SK-N-SH (cell line): ENCODE data around the gene P2RY13. TPM values are rescaled to one million over a fixed set of nuclear protein-coding genes. Genes with fewer than 3 reads are reported as not detected.

Source experiments
- CTCF ChIA-PET: fragments of 300-600, 350-600 bp; formaldehyde crosslinking; extraction: SDS; loops from one replicate; lab custom pipeline; 2021; lab: Yijun Ruan, JAX
- POLR2A ChIA-PET: fragments of 350-600 bp; sonication (Branson Sonifier 250); formaldehyde crosslinking; extraction: SDS; loops from one replicate; lab custom pipeline; 2020; ENCODE audit warnings: antibody characterized with exemption, inconsistent platforms; lab: Yijun Ruan, JAX
- DNase-seq: peaks from one replicate; pipeline ENCODE4 v3.0.0; 2012
- H2AFZ ChIP-seq: fragments of 200-600 bp; sonication (generic); 2 replicates; pipeline ENCODE4 v1.8.1; 2016; ENCODE audit warnings: antibody characterized with exemption, mild to moderate bottlenecking, low read depth
- H3F3A ChIP-seq: fragments of 200-600 bp; sonication (generic); replicated peaks from 2 replicates; pipeline ENCODE3; 2016; ENCODE audit warnings: antibody characterized with exemption, mild to moderate bottlenecking; ENCODE audit not compliant: insufficient read depth
- H3K27ac ChIP-seq, 2 experiments: fragments of 200-500 bp in 1 of 2; fragments of 200-600 bp in 1 of 2; sonication (Bioruptor generic) in 1 of 2; sonication (generic), shearing (Covaris generic) in 1 of 2; 2 replicates each; pipeline versions ENCODE4 v1.5.1 to v1.6.1; 2014 to 2016; ENCODE audit warnings: low read depth in 2 of 2, inconsistent platforms in 1 of 2, low read length in 1 of 2, mild to moderate bottlenecking in 1 of 2, mixed read lengths in 1 of 2
- H3K27me3 ChIP-seq: fragments of 200-600 bp; sonication (generic), shearing (Covaris generic); 2 replicates; pipeline ENCODE4 v1.6.1; 2016; ENCODE audit warnings: mixed run types; ENCODE audit not compliant: insufficient read depth
- H3K36me3 ChIP-seq, 2 experiments: fragments of 200-500 bp in 1 of 2; fragments of 200-600 bp in 1 of 2; sonication (Bioruptor generic) in 1 of 2; sonication (generic) in 1 of 2; replicated peaks in 1 of 2; 2 replicates each; pipeline versions ENCODE3 to v1.5.1; 2014 to 2016; ENCODE audit warnings: low read length in 1 of 2, mild to moderate bottlenecking in 1 of 2; ENCODE audit not compliant: insufficient read depth in 2 of 2, control insufficient read depth in 1 of 2
- H3K4me1 ChIP-seq, 2 experiments: fragments of 200-500 bp in 1 of 2; fragments of 200-600 bp in 1 of 2; sonication (Bioruptor generic) in 1 of 2; sonication (generic), shearing (Covaris generic) in 1 of 2; 2 replicates each; pipeline versions ENCODE4 v1.5.1 to v1.6.1; 2014 to 2016; ENCODE audit warnings: low read depth in 1 of 2, low read length in 1 of 2, mixed run types in 1 of 2; ENCODE audit not compliant: insufficient read depth in 2 of 2, control insufficient read depth in 1 of 2
- H3K4me2 ChIP-seq: fragments of 200-600 bp; sonication (generic), shearing (Covaris generic); 2 replicates; pipeline ENCODE4 v1.6.1; 2017; ENCODE audit warnings: mixed run types
- H3K4me3 ChIP-seq, 2 experiments: fragments of 200-500 bp in 1 of 2; fragments of 200-600 bp in 1 of 2; sonication (Bioruptor generic) in 1 of 2; sonication (generic), shearing (Covaris generic) in 1 of 2; 2 replicates each; pipeline versions ENCODE4 v1.5.1 to v1.8.1; 2014 to 2016; ENCODE audit warnings: low read depth in 2 of 2, inconsistent platforms in 1 of 2, low read length in 1 of 2, mild to moderate bottlenecking in 1 of 2, mixed read lengths in 1 of 2, moderate library complexity in 1 of 2
- H3K79me2 ChIP-seq: fragments of 200-600 bp; sonication (generic); 2 replicates; pipeline ENCODE4 v1.8.1; 2017; ENCODE audit warnings: mild to moderate bottlenecking; ENCODE audit not compliant: insufficient read depth
- H3K9ac ChIP-seq: fragments of 200-600 bp; sonication (generic); 2 replicates; pipeline ENCODE4 v1.6.1; 2017; ENCODE audit warnings: mixed run types
- H3K9me2 ChIP-seq: fragments of 200-600 bp; sonication (generic); 2 replicates; pipeline ENCODE4 v1.6.1; 2017; ENCODE audit warnings: mixed run types
- H3K9me3 ChIP-seq: fragments of 200-600 bp; sonication (generic); 2 replicates; pipeline ENCODE4 v1.6.1; 2017; ENCODE audit warnings: mixed run types, mild to moderate bottlenecking, moderate library complexity
- H4K20me1 ChIP-seq: fragments of 200-600 bp; sonication (generic); 2 replicates; pipeline ENCODE4 v1.6.1; 2017; ENCODE audit warnings: mild to moderate bottlenecking, mixed run types; ENCODE audit not compliant: insufficient read depth
- CHD2 ChIP-seq: fragments of 150-350 bp; IDR thresholded peaks from 2 replicates; pipeline ENCODE4 v1.6.1; 2018; ENCODE audit warnings: low read length; ENCODE audit not compliant: partially characterized antibody
- EZH2phosphoT487 ChIP-seq: fragments of 200-600 bp; sonication (generic); IDR thresholded peaks from 2 replicates; pipeline ENCODE4 v1.6.1; 2017; ENCODE audit warnings: low read depth, mixed run types, mild to moderate bottlenecking, antibody characterized with exemption, moderate library complexity, borderline replicate concordance
- FOXJ3 ChIP-seq: sonication (generic); formaldehyde crosslinking; IDR thresholded peaks from 2 replicates; pipeline ENCODE4 v1.5.1; 2020; ENCODE audit warnings: mild to moderate bottlenecking, missing genetic modification reagents
- FOXM1 ChIP-seq: IDR thresholded peaks from 2 replicates; pipeline ENCODE4 v1.4.0; 2012; ENCODE audit warnings: low read depth, mild to moderate bottlenecking
- GABPA ChIP-seq: IDR thresholded peaks from 2 replicates; pipeline ENCODE4 v1.4.0; 2012; ENCODE audit warnings: low read depth, mild to moderate bottlenecking
- IRF3 ChIP-seq: fragments of 150-350 bp; IDR thresholded peaks from 2 replicates; pipeline ENCODE4 v1.6.1; 2016; ENCODE audit warnings: mild to moderate bottlenecking, low read depth, low read length
- MEF2A ChIP-seq: IDR thresholded peaks from 2 replicates; pipeline ENCODE4 v1.4.0; 2012; ENCODE audit warnings: low read depth, borderline replicate concordance
- NFIC ChIP-seq: IDR thresholded peaks from 2 replicates; pipeline ENCODE4 v1.4.0; 2012; ENCODE audit warnings: borderline replicate concordance
- NRF1 ChIP-seq: IDR thresholded peaks from 2 replicates; pipeline ENCODE4 v1.6.1; 2012; ENCODE audit warnings: low read depth, mild to moderate bottlenecking, low read length
- RAD21 ChIP-seq: IDR thresholded peaks from 2 replicates; pipeline ENCODE4 v1.6.1; 2012; ENCODE audit warnings: mild to moderate bottlenecking, low read length
- RCOR1 ChIP-seq: fragments of 150-350 bp; IDR thresholded peaks from 2 replicates; pipeline ENCODE4 v1.6.1; 2017; ENCODE audit warnings: antibody characterized with exemption, low read length
- TAF1 ChIP-seq: IDR thresholded peaks from 2 replicates; pipeline ENCODE4 v1.6.1; 2012; ENCODE audit warnings: low read depth, mild to moderate bottlenecking, low read length, moderate library complexity, borderline replicate concordance
- TEAD4 ChIP-seq: IDR thresholded peaks from 2 replicates; pipeline ENCODE4 v1.4.0; 2012; ENCODE audit warnings: mild to moderate bottlenecking, borderline replicate concordance; ENCODE audit not compliant: insufficient read depth
- USF2 ChIP-seq: fragments of 150-350 bp; IDR thresholded peaks from 2 replicates; pipeline ENCODE4 v1.6.1; 2017; ENCODE audit warnings: antibody characterized with exemption, low read length, low read depth, borderline replicate concordance
- WGBS: methylation state at CpG from one replicate; pipeline ENCODE4 v1.1.6; 2017; ENCODE audit warnings: low lambda C conversion rate; 5-methylcytosine and 5-hydroxymethylcytosine counted together
- polyA plus RNA-seq, 3 experiments: library from polyadenylated mRNA; depleted of rRNA; stranded (reverse); fragments of >200 nt; gene quantifications; 2 replicates each; pipeline ENCODE4 v1.2.3, GENCODE V29; 2012
- TF ChIP-seq, protein P1 (sequence below): fragments of 200-600 bp; sonication (generic); IDR thresholded peaks from 2 replicates; pipeline ENCODE4 v1.6.1; 2017; ENCODE audit warnings: antibody characterized with exemption, mild to moderate bottlenecking, moderate library complexity
- TF ChIP-seq, protein P2 (sequence below): IDR thresholded peaks from 2 replicates; pipeline ENCODE4 v1.4.0; 2012; ENCODE audit warnings: low read depth
- TF ChIP-seq, protein P3 (sequence below): IDR thresholded peaks from 2 replicates; pipeline ENCODE4 v1.4.0; 2012; ENCODE audit warnings: low read depth, borderline replicate concordance
- TF ChIP-seq, protein P4 (sequence below): IDR thresholded peaks from 2 replicates; pipeline ENCODE4; 2012

The P2RY13 gene
- polyA plus RNA-seq, 1 of the 3 experiments (the other 2 are of a cell fraction), result not detected

GRCh38 chr3:151347432-151347831, 18.1 kb upstream of the P2RY13 start:
- TF ChIP-seq NFIC, result no peak
- TF ChIP-seq, protein P1, sequence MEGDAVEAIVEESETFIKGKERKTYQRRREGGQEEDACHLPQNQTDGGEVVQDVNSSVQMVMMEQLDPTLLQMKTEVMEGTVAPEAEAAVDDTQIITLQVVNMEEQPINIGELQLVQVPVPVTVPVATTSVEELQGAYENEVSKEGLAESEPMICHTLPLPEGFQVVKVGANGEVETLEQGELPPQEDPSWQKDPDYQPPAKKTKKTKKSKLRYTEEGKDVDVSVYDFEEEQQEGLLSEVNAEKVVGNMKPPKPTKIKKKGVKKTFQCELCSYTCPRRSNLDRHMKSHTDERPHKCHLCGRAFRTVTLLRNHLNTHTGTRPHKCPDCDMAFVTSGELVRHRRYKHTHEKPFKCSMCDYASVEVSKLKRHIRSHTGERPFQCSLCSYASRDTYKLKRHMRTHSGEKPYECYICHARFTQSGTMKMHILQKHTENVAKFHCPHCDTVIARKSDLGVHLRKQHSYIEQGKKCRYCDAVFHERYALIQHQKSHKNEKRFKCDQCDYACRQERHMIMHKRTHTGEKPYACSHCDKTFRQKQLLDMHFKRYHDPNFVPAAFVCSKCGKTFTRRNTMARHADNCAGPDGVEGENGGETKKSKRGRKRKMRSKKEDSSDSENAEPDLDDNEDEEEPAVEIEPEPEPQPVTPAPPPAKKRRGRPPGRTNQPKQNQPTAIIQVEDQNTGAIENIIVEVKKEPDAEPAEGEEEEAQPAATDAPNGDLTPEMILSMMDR, result no peak
- TF ChIP-seq, protein P2, sequence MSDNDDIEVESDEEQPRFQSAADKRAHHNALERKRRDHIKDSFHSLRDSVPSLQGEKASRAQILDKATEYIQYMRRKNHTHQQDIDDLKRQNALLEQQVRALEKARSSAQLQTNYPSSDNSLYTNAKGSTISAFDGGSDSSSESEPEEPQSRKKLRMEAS, result no peak
- no peak for TF ChIP-seq FOXM1
- no peak for TF ChIP-seq RCOR1
- no peak for TF ChIP-seq USF2
- H3K9me2 ChIP-seq, result no peaks in the 10 kb centered on the region
- no peaks in the 10 kb centered on the region for H3F3A ChIP-seq
- POLR2A ChIA-PET, result no interaction called here
- H3K79me2 ChIP-seq, result no peaks in the 10 kb centered on the region
- 55% methylated on average over 6 of the region's 6 CpGs for WGBS
- H3K9ac ChIP-seq, result no peak overlapping the region
- no peak overlapping the region for H2AFZ ChIP-seq
- CTCF ChIA-PET, result no interaction called here
- H3K4me3 ChIP-seq, result no peak overlapping the region
- H3K27ac ChIP-seq, result no peak overlapping the region
- peaks cover 14% of the 10 kb centered on the region; the same call in 1 of the 2 replicates for H3K27me3 ChIP-seq
- no peaks in the 10 kb centered on the region for H4K20me1 ChIP-seq
- H3K4me1 ChIP-seq, result peaks cover 0 to 2% of the 10 kb centered on the region in 2 experiments; a peak in 1 of 4 replicates
- no peaks in the 10 kb centered on the region for H3K36me3 ChIP-seq
- H3K4me2 ChIP-seq, result no peak overlapping the region
- no peak for DNase-seq
- H3K9me3 ChIP-seq, result no peaks in the 10 kb centered on the region

DNA sequence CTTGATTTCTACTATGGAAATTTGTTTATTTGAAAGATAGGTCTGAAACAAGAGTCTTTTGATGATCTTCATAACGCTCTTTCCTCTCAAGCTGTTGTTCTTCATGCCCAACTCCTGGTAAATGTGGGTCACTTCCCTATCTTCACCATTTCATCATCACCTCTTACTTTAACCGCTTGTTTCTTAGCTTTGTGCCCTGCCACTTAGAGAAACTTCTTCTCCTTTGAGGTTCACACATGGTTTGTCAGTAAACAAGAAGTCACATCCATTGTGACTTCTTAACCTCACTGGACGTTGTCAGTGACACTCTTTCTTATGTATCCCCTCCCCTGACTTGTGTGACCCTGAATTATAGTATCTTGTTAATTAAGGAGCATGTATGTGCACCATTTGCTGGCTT, 16.9 kb upstream of the P2RY13 start:
- POLR2A ChIA-PET, result no interaction called here
- Histone ChIP-seq H2AFZ (no peak overlapping the region), H3K27me3 (peaks cover 9% of the 10 kb centered on the region; the same call in 1 of the 2 replicates), H3K4me3 (no peak overlapping the region), H3F3A (no peaks in the 10 kb centered on the region), H3K79me2 (no peaks in the 10 kb centered on the region), H3K9me3 (no peaks in the 10 kb centered on the region), H3K4me1 (peaks cover 0 to 2% of the 10 kb centered on the region in 2 experiments; a peak in 1 of 4 replicates), H3K4me2 (no peak overlapping the region), H4K20me1 (no peaks in the 10 kb centered on the region), H3K27ac (no peak overlapping the region), H3K36me3 (no peaks in the 10 kb centered on the region), H3K9me2 (no peaks in the 10 kb centered on the region), H3K9ac (no peak overlapping the region)
- CTCF ChIA-PET, result interaction anchor here (1.1 to 1.3 kb wide), 3 partner anchors 12 to 21 kb away, joined by 3 read pairs; no protein-coding TSS in a partner anchor
- TF ChIP-seq, protein P3, sequence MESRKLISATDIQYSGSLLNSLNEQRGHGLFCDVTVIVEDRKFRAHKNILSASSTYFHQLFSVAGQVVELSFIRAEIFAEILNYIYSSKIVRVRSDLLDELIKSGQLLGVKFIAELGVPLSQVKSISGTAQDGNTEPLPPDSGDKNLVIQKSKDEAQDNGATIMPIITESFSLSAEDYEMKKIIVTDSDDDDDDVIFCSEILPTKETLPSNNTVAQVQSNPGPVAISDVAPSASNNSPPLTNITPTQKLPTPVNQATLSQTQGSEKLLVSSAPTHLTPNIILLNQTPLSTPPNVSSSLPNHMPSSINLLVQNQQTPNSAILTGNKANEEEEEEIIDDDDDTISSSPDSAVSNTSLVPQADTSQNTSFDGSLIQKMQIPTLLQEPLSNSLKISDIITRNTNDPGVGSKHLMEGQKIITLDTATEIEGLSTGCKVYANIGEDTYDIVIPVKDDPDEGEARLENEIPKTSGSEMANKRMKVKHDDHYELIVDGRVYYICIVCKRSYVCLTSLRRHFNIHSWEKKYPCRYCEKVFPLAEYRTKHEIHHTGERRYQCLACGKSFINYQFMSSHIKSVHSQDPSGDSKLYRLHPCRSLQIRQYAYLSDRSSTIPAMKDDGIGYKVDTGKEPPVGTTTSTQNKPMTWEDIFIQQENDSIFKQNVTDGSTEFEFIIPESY, result no peak
- TF ChIP-seq MEF2A, result no peak
- TF ChIP-seq FOXM1, result no peak
- no peak for TF ChIP-seq TAF1
- TF ChIP-seq CHD2, result no peak
- no peak for TF ChIP-seq TEAD4
- no peak for TF ChIP-seq RAD21
- TF ChIP-seq, protein P4, sequence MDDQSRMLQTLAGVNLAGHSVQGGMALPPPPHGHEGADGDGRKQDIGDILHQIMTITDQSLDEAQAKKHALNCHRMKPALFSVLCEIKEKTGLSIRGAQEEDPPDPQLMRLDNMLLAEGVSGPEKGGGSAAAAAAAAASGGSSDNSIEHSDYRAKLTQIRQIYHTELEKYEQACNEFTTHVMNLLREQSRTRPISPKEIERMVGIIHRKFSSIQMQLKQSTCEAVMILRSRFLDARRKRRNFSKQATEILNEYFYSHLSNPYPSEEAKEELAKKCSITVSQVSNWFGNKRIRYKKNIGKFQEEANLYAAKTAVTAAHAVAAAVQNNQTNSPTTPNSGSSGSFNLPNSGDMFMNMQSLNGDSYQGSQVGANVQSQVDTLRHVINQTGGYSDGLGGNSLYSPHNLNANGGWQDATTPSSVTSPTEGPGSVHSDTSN, result no peak
- no peak for TF ChIP-seq FOXJ3 (CRISPR knock-in tag)
- TF ChIP-seq EZH2phosphoT487, result no peak
- no peak for TF ChIP-seq NRF1
- TF ChIP-seq NFIC, result no peak
- TF ChIP-seq IRF3, result no peak
- TF ChIP-seq GABPA, result no peak
- 51% methylated on average over 3 of the region's 3 CpGs for WGBS
- no peak for DNase-seq
